SIG-M5 treated with dmso at 0.1 percent for 504 hours (cell line): ENCODE results near the gene C16orf96.

ENCODE experiments used
- DNase-seq: peaks from one replicate; lab custom pipeline; 2025; ENCODE audit not compliant: unreplicated experiment; lab: John Stamatoyannopoulos, UW

C16orf96 gene

DNA sequence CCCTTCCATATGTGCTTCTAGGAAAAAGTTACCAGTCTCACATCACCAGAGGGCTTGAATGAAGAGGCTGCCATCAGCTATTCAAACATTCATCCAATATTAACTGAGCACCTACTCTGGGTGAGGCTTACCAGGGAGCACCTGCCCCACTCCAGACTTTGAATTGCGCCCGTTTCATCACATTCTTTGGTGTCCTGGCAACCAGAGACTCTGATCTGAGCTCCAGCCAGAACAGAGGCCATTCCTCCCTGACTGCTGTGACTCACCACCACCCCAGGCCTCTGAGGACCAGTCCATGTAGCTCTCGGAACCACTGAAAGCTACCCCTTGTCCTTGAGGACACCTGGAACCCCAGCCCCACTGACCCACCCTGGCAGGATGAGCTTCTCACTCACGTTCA is at the start of gene C16orf96:
C16orf96 (plus strand) TSS at position 229 of the 400 bp plus-strand sequence; CDS start at position 379, 150 bp downstream.
- DNase-seq: no peak

DNA sequence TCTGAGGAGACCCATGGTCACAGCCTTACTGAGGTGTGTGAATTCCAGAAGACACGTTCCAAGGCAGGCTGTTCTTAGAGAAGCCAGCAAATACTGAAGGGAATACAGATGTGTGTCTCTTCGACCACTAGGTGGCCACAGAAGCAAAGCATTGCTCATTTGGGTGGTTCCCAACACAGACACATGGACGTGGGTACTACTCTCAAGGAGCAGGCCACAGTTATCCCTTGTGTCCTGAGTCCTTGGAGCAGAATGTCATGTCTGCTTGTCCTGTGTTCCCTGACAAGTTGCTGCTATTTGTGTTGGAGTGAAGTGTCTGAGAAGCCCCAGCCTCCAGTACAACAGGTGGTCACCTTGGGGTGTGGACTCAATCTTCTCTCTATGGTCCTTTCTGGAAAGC is 49.7 kb upstream of the C16orf96 start:
- DNase-seq: peak; percentile 62

DNA sequence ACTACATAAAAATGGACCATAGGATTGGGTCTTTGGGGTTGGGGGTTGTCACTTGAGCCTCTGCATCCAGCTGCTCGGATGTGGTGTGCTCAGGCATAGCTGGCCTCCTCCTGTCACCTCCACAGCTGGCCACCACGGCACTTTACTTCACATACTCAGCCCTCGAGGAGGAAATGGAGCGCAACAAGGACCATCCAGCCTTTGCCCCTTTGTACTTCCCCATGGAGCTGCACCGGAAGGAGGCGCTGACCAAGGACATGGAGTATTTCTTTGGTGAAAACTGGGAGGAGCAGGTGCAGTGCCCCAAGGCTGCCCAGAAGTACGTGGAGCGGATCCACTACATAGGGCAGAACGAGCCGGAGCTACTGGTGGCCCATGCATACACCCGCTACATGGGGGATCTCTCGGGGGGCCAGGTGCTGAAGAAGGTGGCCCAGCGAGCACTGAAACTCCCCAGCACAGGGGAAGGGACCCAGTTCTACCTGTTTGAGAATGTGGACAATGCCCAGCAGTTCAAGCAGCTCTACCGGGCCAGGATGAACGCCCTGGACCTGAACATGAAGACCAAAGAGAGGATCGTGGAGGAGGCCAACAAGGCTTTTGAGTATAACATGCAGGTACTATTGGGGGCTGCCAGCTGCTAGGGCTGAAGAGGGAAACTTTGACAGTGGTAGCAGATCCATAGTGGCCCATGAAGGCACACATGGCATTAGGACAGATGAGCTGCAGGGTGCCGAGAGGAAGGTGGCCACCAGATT is 48.4 kb upstream of the C16orf96 start:
- DNase-seq: no peak

DNA sequence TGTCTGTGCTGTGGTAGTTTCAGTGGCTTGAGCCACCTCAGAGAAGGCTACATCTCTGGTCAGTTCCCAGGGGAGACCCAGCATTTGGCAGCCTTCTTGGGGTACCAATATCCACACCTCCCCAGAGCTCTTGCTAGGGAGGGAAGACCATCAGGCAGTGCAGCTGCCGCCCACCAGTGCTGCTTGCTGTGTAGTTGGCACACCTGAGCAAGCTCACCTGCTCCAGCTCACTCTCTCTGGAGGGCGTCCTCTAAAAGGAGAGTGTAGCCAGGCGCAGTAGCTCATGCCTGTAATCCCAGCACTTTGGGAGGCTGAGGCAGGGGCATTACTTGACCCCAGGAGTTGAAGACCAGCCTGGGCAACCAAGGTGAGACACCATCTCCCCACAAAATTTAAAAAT is 47.3 kb upstream of the C16orf96 start:
- DNase-seq: no peak

DNA sequence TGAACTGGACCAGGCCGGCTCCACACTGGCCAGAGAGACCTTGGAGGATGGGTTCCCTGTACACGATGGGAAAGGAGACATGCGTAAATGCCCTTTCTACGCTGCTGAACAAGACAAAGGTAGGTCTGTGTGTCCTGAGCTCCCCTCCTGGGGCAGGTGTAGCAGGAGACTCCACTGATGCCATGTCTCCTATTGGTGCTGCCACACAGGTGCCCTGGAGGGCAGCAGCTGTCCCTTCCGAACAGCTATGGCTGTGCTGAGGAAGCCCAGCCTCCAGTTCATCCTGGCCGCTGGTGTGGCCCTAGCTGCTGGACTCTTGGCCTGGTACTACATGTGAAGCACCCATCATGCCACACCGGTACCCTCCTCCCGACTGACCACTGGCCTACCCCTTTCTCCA is 46.7 kb upstream of the C16orf96 start:
- no peak for DNase-seq

DNA sequence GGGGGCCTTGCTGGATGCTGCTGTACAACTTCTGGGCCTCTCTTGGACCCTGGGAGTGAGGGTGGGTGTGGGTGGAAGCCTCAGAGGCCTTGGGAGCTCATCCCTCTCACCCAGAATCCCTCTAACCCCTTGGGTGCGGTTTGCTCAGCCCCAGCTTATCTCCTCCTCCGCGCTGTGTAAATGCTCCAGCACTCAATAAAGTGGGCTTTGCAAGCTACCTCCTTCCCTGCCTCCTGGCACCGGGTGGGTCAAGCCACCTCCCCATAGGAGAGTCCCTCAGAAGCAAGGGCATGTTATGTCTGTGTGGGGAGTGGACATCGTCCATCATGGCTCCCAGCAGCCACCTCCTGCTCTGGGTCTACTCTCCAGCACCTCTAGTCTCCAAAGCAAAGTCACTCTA is 46.0 kb upstream of the C16orf96 start:
- no peak for DNase-seq

DNA sequence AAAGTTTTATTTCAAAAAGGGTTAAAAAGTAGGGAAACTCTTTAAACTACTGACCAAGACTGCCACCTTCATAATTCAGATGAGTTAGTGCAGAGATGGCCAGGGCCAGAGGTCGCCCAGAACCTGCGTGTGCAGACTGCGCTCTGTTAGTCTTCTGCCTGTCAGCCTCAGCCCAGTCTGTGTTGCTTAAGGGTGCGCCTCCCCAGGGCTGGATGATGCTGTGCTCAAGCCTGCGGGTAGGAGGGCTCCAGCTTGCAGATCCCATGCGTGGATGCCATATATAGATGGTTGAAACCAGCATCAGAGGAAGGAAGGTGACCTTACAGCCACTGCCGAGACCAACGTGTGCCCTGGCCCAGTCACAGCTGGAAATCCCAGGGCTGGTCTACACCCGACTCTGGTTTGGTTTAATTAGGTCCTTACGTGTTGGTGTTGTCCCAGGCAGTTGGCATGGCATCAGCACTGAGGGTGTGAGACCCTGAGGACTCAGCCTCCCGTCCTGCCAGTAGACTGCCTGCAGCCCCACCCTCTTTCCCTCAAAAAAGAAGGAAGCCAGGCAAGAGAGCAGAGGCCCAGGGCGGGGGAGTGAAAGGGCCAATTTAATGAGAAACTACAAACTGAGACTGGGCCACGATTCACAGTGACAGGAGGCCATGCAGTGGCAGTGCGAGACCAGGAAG is 45.3 kb upstream of the C16orf96 start:
- no peak for DNase-seq

DNA sequence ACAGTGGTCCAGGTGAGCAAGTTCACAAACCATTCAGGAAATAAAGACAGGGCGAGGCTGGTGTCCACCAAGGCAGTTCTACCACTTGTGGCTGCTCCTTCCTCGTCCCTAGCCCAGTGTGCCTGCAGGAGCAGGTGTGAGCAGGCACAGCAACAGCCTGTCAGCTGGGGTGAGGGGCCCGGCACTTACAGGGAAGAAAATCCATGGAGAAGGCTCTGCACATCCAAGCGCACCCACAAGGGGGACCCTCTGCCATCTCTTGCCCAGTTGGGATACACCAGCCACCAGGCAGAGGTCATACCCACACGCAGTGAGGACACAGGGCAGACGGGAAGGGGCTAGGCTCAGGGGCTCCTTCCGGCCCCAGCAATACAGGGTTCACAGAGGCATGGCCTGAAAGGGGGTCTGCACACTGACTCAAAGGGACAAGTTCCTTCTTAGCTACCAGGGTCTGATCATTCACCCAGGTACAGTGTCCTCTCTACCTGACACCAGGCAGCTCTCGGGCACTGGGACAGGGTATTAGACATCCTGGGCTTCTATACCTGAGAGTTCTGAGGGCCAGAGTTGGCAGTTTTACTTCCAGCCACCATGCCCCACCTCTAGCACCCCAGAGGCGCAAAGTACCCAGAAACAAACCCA is 44.6 kb upstream of the C16orf96 start:
- DNase-seq: peak; percentile 15

DNA sequence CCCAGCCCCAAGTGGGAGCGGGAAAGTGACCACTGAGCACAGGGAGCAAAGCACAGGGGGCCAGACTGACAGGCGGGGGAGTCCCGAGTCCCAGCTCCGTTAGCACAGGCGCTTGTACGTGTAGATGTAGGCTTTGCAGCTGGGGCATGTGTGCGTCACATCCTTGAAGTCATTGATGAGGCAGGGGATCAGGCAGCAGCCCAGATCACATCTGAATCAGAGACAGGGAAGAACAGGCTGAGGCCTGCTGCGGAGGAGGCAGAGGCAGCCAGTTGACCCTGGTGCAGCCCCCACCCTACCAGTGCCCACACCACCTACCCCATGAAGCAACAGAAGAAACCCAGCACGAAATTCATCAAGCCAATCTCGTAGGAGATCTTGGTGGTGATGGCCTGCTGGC is 43.7 kb upstream of the C16orf96 start:
- DNase-seq: no peak

DNA sequence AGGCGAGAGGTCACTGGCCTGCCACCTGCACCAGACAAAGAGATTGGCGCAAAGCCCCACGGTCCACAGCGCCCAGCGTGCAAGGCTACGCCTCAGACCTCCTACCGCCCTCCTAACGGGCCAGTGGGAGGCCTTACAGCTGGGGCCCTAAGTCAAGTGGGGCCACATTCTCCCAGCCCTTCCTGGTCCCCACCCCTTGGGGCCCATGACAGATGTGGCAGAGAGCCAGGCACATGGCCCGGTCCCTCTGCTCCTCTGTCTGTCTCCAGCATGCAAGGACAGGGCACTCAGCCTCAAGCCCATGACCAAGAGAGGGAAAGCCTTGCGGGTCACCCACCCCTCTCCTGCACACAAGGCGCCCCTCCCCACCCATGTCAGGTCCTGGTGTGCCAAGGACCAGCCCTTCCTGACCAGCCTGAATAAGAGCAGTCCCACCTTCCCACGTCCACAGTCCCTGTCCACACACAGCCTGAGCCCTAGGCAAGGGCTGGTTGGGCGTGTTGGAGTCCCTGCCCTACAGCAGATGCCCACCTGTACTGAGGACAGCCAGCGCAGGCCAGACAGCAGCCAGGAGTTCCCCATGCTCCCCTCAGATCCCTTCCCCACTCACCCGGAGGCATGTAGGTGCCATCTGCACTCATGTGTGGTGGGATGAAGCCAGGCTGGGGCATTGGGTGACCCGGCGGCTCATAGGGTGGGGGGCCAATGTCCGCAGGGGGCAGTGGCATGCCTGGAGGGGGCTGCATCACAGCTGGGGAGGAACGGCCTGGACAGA is 42.9 kb upstream of the C16orf96 start:
- DNase-seq: no peak

DNA sequence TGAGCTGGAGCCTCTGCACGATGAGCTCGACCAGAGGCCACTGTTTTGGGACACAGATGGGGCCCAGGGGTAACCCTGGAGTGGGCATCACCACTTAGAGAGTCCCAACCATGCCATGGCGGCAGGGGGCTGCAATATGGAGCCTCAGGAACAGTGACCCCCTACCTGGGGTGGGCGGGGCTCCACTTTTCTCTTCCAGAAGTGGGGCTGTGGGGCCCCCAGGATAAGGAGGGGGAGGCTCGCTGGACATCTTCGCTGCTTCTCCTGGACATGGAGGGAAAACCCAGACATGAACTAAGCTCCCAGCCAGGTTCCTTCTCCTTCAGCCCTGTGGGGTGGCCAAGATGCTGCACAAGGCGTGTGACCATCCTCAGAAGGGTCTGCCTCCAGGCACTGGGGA is 42.3 kb upstream of the C16orf96 start:
- no peak for DNase-seq

DNA sequence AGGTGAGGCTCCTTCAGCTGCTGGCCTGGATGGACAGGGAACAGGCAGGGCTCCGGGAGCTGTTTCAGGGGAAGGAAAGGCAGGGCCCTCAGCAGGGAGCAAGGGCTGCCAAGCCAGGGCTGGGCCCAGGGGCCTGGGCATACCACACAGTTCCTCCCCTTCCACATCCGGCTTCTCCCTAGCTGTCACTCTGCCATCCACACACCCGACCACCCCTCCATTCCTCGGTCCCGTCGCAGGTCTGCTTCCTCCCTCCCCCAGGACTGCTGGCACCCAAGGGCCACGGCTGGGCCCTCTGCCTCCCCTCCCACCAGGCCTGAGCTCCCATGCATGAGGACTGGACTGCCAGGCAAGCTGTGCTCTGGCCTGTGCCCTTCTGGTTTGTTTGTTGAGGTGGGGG is 41.5 kb upstream of the C16orf96 start:
- DNase-seq: no peak

DNA sequence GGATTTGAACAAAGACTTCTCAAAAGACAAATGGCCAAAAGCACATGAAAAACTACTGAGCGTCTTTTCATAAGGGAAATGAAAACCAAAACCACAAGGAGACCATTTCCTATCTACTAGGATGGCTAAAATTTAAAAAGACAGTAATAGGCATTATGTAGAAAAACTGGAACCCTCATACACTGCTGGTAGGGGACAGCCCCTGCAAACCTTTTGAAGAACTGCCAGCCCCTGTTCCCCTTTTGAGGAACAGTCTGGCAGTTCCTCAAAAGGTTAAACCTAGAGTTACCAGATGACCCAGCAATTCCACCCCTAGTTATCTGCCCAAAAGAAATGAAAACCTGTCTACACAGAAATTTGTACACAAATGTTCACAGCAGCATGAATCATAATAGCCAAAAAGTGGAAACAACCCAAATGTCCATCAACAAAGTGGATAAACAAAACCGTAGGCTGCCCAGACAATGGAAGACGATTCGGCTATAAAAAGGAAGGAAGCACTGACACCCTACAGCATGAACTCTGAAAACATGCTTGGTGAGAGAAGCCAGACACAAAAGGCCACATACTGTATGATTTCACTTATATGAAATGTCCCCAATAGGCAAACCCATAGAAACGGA is 40.4 kb upstream of the C16orf96 start:
- DNase-seq: peak; percentile 83

DNA sequence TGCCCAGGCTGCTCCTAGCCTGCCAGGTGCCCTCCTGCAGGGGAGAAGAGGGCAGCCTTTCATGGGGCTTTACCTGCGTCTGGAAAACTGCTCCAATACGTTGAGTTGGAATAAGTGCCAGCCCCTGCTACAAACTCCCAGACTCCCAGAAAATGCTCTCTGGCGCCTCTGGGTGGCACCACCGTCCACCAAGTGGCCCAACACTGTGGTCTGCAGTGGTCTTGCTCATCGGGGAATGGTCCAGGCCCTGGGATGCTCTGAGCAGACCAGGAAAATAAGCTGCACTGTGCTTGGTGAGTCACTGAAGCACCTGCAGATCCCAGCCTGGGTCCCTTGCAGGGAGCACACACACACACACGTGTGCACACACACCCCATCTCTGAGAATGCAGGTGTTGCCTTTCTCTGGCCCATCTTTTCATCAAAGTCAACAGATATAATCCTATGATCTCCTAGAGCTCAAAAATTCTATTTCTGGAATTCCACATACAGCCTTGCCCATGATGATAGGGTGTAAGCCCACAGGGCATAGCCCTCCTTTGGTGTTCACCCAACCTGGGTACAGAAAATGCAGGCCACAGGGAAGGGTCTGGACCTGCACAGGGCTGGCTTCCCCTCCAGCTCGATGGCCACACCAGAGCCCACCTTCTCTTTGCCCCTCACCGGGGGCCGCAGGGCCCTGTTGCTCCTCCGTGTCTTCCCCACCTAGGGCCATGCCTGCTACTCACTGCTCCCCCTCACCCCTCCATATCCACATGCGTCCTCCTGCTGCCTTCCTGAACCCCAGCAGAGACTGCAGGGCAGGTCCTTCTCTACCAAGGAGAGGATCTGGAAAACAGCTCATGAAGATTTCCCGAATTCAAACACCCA is 38.1 kb upstream of the C16orf96 start:
- no peak for DNase-seq

DNA sequence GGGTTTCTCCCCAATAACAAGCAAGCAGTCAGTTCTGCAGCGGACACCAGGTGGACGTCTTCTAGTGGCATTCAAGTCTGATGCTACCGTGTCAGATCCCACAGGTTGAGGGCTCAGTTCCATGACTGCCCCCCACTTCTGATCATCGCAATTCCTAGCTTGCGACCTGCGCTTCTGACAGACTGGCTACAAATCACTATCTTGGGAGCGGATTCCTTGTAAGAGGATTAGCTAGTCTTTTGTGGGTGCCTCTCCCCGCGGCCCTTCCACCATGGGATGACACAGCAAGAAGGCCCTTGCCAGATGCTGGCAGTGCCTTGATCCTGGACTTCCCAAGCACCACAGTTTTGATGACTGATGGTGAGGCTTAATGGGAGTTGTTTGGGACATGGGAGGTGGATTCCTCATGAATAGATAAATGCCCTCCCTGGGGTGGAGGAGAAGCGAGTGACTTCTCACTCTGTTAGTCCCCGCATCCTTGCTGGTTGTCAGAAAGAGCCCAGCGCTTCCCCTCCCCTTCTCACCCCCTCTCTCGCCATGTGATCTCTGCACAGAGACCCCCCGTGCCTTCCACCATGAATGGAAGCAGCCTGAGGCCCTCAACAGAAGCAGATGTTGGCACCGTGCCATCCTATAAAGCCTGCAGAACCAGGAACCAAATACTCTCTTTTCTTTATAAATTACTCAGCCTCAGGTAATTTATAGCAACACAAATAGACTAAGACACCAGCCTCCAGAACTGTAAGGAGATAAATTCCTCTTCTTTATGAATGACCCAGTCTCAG is 36.7 kb upstream of the C16orf96 start:
- DNase-seq: no peak

DNA sequence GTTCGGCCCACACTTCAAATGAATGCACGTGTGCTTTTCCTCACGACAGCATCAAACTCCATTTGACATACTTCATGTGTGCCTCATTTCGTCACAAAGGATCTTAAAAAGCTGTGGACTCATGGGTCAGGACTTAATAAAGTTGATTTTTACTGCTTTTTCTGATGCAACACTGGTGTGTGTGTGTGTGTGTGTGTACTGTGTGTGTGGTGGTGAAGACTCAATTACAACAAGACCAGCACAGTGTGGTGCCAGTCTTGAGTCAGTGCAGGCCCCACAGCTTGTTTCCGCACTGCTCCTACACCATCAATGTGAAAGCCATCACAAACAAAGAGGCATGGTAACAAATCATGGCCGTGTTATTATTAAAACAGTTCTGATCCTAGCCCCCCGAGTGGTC is 35.2 kb upstream of the C16orf96 start:
- no peak for DNase-seq

DNA sequence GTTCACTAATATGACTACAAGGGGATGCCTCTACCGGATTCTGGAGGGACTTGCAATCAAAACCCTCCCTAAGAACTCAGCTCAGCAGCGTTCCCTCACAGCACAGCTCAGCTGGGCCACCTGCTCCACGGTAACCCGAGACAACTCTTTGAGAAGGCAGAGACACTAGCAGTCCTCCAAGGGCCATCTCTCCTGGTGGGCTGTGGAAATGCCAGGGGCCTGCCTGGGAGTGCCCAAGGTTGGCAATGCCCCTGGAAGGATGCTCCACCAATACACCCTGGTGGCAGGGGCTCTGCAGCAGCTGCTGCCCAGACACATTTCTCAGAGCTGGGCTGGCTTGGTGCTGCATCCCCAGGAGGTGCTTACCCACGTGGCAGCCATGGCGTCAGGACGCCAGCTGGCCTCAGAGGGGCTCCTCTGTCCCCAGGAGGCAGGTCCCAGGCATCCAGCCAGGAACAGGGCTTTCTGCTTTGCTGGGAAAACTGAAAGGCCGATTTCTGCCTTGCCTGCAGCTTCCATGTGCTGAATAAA is 34.0 kb upstream of the C16orf96 start:
- DNase-seq: no peak

DNA sequence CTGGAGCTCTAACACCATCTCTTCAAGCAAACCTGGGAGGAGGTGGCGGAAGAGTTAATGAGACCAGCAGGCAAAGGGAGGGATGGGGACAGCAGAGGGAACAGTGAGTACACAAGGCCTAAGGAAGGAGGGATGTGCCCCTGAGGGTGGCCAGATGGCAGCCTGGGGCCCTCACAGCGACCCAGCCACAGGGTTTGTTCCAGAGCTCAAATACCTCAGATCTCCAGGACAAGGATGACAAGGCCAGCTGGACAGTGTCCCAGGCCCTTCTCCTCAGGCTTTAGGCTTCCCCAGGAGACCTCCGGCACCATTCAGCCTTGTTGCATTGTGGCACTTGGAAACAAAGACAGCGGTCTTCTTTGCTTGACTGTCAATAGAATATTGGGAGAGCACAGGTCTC is 32.5 kb upstream of the C16orf96 start:
- DNase-seq: no peak

DNA sequence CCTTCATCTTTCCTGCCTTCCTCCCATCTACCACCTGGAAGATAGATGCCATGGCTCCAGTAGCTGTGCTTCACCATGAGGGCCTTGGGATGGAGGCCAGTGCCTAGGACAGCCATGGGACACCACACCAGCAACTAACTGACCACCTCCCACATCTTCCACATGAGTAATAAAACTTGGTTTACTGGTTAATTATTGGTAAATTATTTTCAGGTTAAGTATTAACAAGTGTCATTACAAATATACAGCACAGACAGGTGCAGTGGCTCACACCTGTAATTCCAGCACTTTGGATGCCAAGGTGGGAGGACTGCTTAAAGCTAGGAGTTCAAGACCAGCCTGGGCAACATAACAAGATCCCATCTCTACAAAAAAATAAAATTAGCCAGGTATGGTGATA is 31.6 kb upstream of the C16orf96 start:
- no peak for DNase-seq
